HFF-Myc (cell line): ENCODE results near the gene ERP44.

Experiments
- DNase-seq: peaks from one replicate; pipeline ENCODE4 v3.0.0-alpha.2; 2011; ENCODE audit warnings: low read depth; ENCODE audit errors: extremely low read depth
- H3K4me3 ChIP-seq: replicated peaks from 2 replicates; pipeline ENCODE4 v1.5.1; 2011; ENCODE audit warnings: low read depth, mild to moderate bottlenecking, control low read depth, low read length
- TF ChIP-seq, protein P1 (sequence below): IDR thresholded peaks from 2 replicates; pipeline ENCODE4 v1.5.1; 2012; ENCODE audit warnings: mild to moderate bottlenecking, low read depth, low read length, control low read depth; ENCODE audit errors: missing control alignments

ERP44 gene

GRCh38 chr9:100090880-100091279, 7.9 kb downstream of the ERP44 start:
- DNase-seq, result no peak
- no peak overlapping the region for H3K4me3 ChIP-seq
- TF ChIP-seq, protein P1, sequence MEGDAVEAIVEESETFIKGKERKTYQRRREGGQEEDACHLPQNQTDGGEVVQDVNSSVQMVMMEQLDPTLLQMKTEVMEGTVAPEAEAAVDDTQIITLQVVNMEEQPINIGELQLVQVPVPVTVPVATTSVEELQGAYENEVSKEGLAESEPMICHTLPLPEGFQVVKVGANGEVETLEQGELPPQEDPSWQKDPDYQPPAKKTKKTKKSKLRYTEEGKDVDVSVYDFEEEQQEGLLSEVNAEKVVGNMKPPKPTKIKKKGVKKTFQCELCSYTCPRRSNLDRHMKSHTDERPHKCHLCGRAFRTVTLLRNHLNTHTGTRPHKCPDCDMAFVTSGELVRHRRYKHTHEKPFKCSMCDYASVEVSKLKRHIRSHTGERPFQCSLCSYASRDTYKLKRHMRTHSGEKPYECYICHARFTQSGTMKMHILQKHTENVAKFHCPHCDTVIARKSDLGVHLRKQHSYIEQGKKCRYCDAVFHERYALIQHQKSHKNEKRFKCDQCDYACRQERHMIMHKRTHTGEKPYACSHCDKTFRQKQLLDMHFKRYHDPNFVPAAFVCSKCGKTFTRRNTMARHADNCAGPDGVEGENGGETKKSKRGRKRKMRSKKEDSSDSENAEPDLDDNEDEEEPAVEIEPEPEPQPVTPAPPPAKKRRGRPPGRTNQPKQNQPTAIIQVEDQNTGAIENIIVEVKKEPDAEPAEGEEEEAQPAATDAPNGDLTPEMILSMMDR, result no peak

DNA sequence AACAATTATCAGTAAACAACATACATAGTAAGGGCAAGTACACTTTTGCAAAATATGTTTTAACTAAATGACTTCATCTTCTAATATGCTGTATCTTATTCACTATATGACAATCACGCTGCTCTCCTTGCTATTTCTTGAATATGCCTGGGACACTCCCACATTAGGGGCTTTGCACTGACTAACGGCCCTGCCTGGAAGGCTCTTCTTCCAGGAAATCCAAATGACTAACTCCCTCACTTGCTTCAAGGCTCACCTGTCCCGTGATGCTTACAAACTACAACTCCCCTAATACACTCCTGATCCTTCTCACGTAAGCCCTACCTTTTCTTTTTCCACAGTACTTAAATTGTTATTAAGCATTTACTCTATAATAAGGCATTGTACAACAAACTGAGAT, 10.6 kb downstream of the ERP44 start:
- DNase-seq, result no peak
- no peak overlapping the region for H3K4me3 ChIP-seq
- TF ChIP-seq, protein P1, result no peak

DNA sequence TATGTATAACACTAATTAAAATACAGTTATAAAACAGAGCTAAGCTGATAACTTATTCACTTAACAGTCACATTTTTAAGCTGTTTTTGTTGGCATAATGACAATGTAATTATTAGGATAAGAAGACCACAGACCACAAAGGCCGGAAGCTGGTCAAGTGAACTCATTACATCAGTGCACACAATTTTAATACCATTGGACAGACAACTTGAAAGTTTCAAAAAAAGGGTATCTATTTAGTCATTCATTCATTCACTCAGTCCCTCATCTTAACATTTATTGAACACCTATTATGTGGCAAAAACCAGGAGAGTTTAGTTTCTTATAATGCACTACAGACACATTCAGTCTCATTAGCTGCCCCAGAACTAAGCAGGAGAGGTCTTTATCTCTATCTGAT, 11.6 kb downstream of the ERP44 start:
- TF ChIP-seq, protein P1, result no peak
- H3K4me3 ChIP-seq, result no peak overlapping the region
- no peak for DNase-seq

DNA sequence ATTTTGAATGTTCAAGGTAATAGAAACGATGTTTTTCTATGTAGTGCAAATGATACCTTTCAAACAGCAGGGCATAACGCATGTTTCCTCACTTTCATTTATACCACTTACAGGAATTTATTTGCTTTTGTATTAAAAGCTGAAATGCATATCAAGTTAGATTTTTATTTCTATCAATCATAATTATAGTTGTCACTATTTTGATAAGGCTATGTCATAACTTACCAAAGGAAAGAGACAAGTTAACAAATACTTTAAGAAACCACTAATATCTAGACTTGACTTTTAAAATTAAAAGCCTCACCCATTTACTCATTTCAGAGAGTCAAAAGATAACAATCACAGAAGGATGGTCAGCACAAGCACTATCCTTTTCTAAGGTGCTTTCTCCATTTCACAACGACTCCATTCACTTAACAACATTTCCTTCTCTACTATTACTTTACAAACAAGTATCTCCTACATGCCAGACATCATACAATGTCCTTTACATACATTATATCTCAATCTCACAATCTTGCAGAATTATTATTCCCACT, 12.6 kb downstream of the ERP44 start:
- TF ChIP-seq, protein P1, result no peak
- no peak for DNase-seq
- no peak overlapping the region for H3K4me3 ChIP-seq

GRCh38 chr9:100084734-100085133, 14.1 kb downstream of the ERP44 start:
- no peak overlapping the region for H3K4me3 ChIP-seq
- DNase-seq, result no peak
- TF ChIP-seq, protein P1, result no peak

DNA sequence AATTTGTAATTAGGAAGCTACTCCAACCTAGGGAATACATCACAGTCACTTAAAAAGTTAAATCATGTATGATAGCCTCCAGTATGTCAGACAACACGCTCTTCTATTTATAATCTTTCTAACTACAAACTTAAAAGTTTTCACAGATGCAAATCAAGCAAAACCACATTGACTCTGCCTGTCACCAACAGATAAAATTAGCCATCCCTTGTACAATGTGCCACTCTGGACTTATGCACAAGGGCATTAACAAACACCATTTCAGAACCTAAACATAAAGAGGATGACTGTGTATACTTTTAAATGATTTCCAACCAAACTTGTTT, 14.7 kb downstream of the ERP44 start:
- no peak for DNase-seq
- TF ChIP-seq, protein P1, result no peak
- no peak overlapping the region for H3K4me3 ChIP-seq

DNA sequence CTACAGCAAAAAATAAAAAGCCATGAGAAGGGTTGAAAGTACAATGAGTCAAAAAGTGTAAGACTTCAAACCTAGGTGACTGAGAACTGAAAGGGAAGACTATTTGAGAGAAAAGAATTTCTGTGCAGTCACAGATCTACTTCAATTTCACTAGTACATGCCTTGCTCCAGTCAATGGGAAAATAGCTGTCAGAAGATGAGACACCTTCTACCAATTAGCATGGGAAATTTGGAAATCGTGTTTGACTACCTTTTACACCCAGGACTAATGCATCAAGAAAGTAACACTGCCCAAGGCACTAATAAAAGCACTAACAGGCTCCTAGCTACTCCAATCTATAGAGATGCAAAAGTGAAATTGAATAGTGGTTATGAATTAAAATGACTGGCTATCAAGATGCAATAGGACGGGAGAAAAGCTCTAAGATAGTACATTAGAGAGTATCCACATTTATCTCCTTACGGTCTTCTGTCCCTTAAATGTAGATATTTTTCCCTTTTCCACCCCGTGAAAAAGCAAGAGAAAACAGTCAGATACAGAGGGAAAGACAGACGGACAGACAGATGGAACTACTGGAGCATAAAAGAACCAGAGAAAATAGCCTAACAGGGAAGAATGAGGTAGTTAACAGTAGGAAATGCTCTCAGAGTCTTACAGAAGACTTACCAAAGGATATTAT, 15.2 kb downstream of the ERP44 start:
- H3K4me3 ChIP-seq, result no peak overlapping the region
- no peak for DNase-seq

More for the DNA sequence above, 15.2 kb downstream of the ERP44 start:
- TF ChIP-seq, protein P1, result no peak
